PC-3 (cell line): ENCODE measurements around the gene PEX19. TPM values are rescaled to one million over a fixed set of nuclear protein-coding genes. Genes with fewer than 3 reads are reported as not detected.

ENCODE experiments used
- ATAC-seq: fragments of 200-7000 bp; cut with Tn5 transposase; 2 replicates; pipeline ENCODE4 v1.9.1; 2020; ENCODE audit warnings: mild to moderate bottlenecking, moderate library complexity
- BruUV-seq: library from RNA; stranded (reverse); fragments of 400-500 nt; replicated peaks from 2 replicates; lab custom pipeline; 2021; lab: Mats Ljungman, UMichigan
- CTCF ChIA-PET: fragments of 300-600 bp; sonication (Branson Sonifier 250); formaldehyde crosslinking; loops from one replicate; lab custom pipeline; 2022; ENCODE audit warnings: antibody characterized with exemption; lab: Charles Lee
- POLR2A ChIA-PET: fragments of 300-600 bp; sonication (Branson Sonifier 250); formaldehyde crosslinking; loops from one replicate; lab custom pipeline; 2022; ENCODE audit warnings: antibody characterized with exemption; ENCODE audit not compliant: unreplicated experiment; lab: Charles Lee
- DNase-seq: peaks from one replicate; pipeline ENCODE4 v3.0.0-alpha.2; 2015
- H2AFZ ChIP-seq: fragments of 300-600 bp; sonication (generic); 2 replicates; pipeline ENCODE4 v1.6.0; 2016; ENCODE audit warnings: antibody characterized with exemption, low read length
- H3F3A ChIP-seq: fragments of 300-600 bp; sonication (generic); one replicate; pipeline ENCODE4 v1.6.0; 2017; ENCODE audit warnings: antibody characterized with exemption, low read length, control low read depth, mild to moderate bottlenecking; ENCODE audit not compliant: unreplicated experiment
- H3K27ac ChIP-seq: fragments of 300-600 bp; sonication (generic); 2 replicates; pipeline ENCODE4 v1.5.1; 2016; ENCODE audit warnings: mild to moderate bottlenecking, low read length
- H3K27me3 ChIP-seq: fragments of 300-600 bp; sonication (generic); 2 replicates; pipeline ENCODE4 v1.6.1; 2016; ENCODE audit warnings: low read length, mixed read lengths
- H3K36me3 ChIP-seq: fragments of 300-600 bp; sonication (generic); 2 replicates; pipeline ENCODE4 v1.6.1; 2016; ENCODE audit warnings: low read depth, mixed run types, low read length, mixed read lengths
- H3K4me1 ChIP-seq: fragments of 300-600 bp; sonication (generic); 2 replicates; pipeline ENCODE4 v1.5.1; 2016; ENCODE audit warnings: low read length; ENCODE audit not compliant: insufficient read depth
- H3K4me2 ChIP-seq: fragments of 300-600 bp; sonication (generic); 2 replicates; pipeline ENCODE4 v1.6.0; 2016; ENCODE audit warnings: low read length
- H3K4me3 ChIP-seq: fragments of 300-600 bp; sonication (generic); 2 replicates; pipeline ENCODE4 v1.5.1; 2016; ENCODE audit warnings: mild to moderate bottlenecking, low read length, mixed read lengths
- H3K79me2 ChIP-seq: fragments of 300-600 bp; sonication (generic); 2 replicates; pipeline ENCODE4 v1.6.1; 2017; ENCODE audit warnings: low read length, mixed read lengths
- H3K9ac ChIP-seq: fragments of 300-600 bp; sonication (generic); 2 replicates; pipeline ENCODE4 v1.6.0; 2016; ENCODE audit warnings: mild to moderate bottlenecking, low read length
- H3K9me2 ChIP-seq: fragments of 300-600 bp; sonication (generic); replicated peaks from 2 replicates; pipeline ENCODE4 v1.6.1; 2016; ENCODE audit warnings: mixed run types, low read length, mixed read lengths
- H3K9me3 ChIP-seq: fragments of 300-600 bp; sonication (generic); 2 replicates; pipeline ENCODE4 v1.6.1; 2016; ENCODE audit warnings: low read length, mixed read lengths
- H4K20me1 ChIP-seq: fragments of 300-600 bp; sonication (generic); 2 replicates; pipeline ENCODE4 v1.6.1; 2016; ENCODE audit warnings: low read length, mixed read lengths
- CTCF ChIP-seq: fragments of 300-600 bp; sonication (generic); conservative IDR thresholded peaks from 2 replicates; pipeline ENCODE4 v1.5.1; 2017; ENCODE audit warnings: antibody characterized with exemption, low read depth, mild to moderate bottlenecking, low read length
- EZH2 ChIP-seq: fragments of 300-600 bp; sonication (generic); IDR thresholded peaks from one replicate; pipeline ENCODE4 v1.6.1; 2017; ENCODE audit warnings: antibody characterized with exemption, mild to moderate bottlenecking, low read length; ENCODE audit not compliant: unreplicated experiment
- EZH2phosphoT487 ChIP-seq: fragments of 300-600 bp; sonication (generic); IDR thresholded peaks from 2 replicates; pipeline ENCODE4 v1.6.1; 2018; ENCODE audit warnings: mild to moderate bottlenecking, antibody characterized with exemption, low read length, borderline replicate concordance
- intact Hi-C: fragments of 100-400 bp; cut with micrococcal nuclease; formaldehyde crosslinking; loops from 2 replicates; pipeline ENCODE4 v1.9.0; 2023
- total RNA-seq: library from RNA; depleted of rRNA; stranded (reverse); fragments of >200 nt; gene quantifications from 2 replicates; pipeline ENCODE4 v1.2.3, GENCODE V29; 2014

PEX19 gene
- total RNA-seq, 1 experiment from 2014 or later, result 63.2 TPM

GRCh38 chr1:160247053-160247452 is 37.9 kb downstream of the PEX19 start:
- Histone ChIP-seq H3K9me3 (no peaks in the 10 kb centered on the region), H4K20me1 (peaks cover 24% of the 10 kb centered on the region), H3K4me2 (no peak overlapping the region), H3K27me3 (no peaks in the 10 kb centered on the region), H3K79me2 (peaks cover 79% of the 10 kb centered on the region), H3F3A (no peaks in the 10 kb centered on the region), H3K36me3 (peaks cover 9% of the 10 kb centered on the region; the same call in 1 of the 2 replicates), H3K27ac (no peak overlapping the region), H3K9ac (no peak overlapping the region), H3K4me3 (no peak overlapping the region), H2AFZ (no peak overlapping the region), H3K9me2 (no peaks in the 10 kb centered on the region), H3K4me1 (peaks cover 19% of the 10 kb centered on the region)
- intact Hi-C loops, result no loop called here
- DNase-seq, result no peak
- TF ChIP-seq EZH2, result no peak
- no peak for TF ChIP-seq EZH2phosphoT487
- no peak for TF ChIP-seq CTCF
- ChIA-PET CTCF (no interaction called here), POLR2A (no interaction called here)
- no peak for ATAC-seq
- no TSS peak for BruUV-seq

GRCh38 chr1:160245434-160245833 is 39.5 kb downstream of the PEX19 start:
- Histone ChIP-seq H3K4me1 (peaks cover 19% of the 10 kb centered on the region), H3K27me3 (no peaks in the 10 kb centered on the region), H3K9me3 (no peaks in the 10 kb centered on the region), H3K9ac (no peak overlapping the region), H3K4me3 (no peak overlapping the region), H3F3A (no peaks in the 10 kb centered on the region), H3K36me3 (peaks cover 13% of the 10 kb centered on the region; the same call in 1 of the 2 replicates), H2AFZ (no peak overlapping the region), H3K4me2 (no peak overlapping the region), H3K27ac (no peak overlapping the region), H4K20me1 (peaks cover 24% of the 10 kb centered on the region), H3K9me2 (no peaks in the 10 kb centered on the region), H3K79me2 (peaks cover 71% of the 10 kb centered on the region)
- TF ChIP-seq EZH2phosphoT487 (no peak), CTCF (no peak), EZH2 (no peak)
- no TSS peak for BruUV-seq
- ATAC-seq (no peak), DNase-seq (no peak)
- ChIA-PET POLR2A (interaction anchor here (0.6 kb wide), 1 partner anchor 25 kb away, joined by 6 read pairs; no protein-coding TSS in a partner anchor), CTCF (interaction anchor here (1.9 kb wide), 1 partner anchor 46 kb away, joined by 11 read pairs; no protein-coding TSS in a partner anchor)
- intact Hi-C loops, result loop anchor here (2.0 kb wide), 1 partner anchor 53 kb away; no protein-coding TSS in a partner anchor

- H3K79me2 ChIP-seq, result peaks cover 60% of the 10 kb centered on the region
- CTCF ChIA-PET, result interaction anchor here (0.7 to 1.9 kb wide), 4 partner anchors 25 to 143 kb away, joined by 4 to 11 read pairs (median 8); no protein-coding TSS in a partner anchor
- peaks cover 24% of the 10 kb centered on the region for H4K20me1 ChIP-seq
- ATAC-seq, result peak; percentile 88
- TF ChIP-seq CTCF, result no peak
- no peak for TF ChIP-seq EZH2phosphoT487
- TF ChIP-seq EZH2, result no peak
- no peaks in the 10 kb centered on the region for H3K9me2 ChIP-seq
- H3K27me3 ChIP-seq, result no peaks in the 10 kb centered on the region
- no peaks in the 10 kb centered on the region for H3K9me3 ChIP-seq
- H2AFZ ChIP-seq, result no peak overlapping the region
- no peak overlapping the region for H3K4me2 ChIP-seq
- no TSS peak for BruUV-seq
- POLR2A ChIA-PET, result interaction anchor here (0.6 to 1.1 kb wide), 2 partner anchors 18 to 39 kb away, joined by 3 to 5 read pairs; no protein-coding TSS in a partner anchor
- no peak overlapping the region for H3K9ac ChIP-seq
- H3K36me3 ChIP-seq, result peaks cover 24% of the 10 kb centered on the region
- H3K27ac ChIP-seq, result no peak overlapping the region
- H3F3A ChIP-seq, result no peaks in the 10 kb centered on the region
- DNase-seq, result peak; percentile 64
- intact Hi-C loops, result loop anchor here (2.0 kb wide), 1 partner anchor 51 kb away; no protein-coding TSS in a partner anchor
- H3K4me3 ChIP-seq, result no peak overlapping the region
- peaks cover 19% of the 10 kb centered on the region for H3K4me1 ChIP-seq
Measured at GRCh38 chr1:160244209-160244608, 40.7 kb downstream of the PEX19 start.
